Measurements from ENCODE around the gene KIAA1671.

KIAA1671 gene

GRCh38 chr22:25068707-25069106 is 116.2 kb downstream of the KIAA1671 start:
- no peak for DNase-seq (ENCODE audit: low read depth in 2 of 2)

DNA sequence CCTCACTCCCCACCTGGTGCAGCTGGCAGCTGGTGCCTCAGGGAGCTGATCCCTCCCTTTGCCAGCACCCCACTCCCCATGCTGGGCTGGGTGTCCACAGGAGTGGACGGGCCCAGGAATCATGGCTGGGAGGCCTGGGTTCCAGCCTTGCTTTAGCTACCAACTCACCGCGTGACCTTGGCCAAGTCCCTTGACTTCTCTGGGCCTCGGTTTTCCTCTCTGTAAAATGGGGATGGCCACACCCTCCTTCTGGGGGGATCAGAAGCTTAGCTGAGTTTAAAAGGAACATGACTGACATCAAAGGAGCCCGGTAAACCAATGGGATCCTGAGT is 116.9 kb downstream of the KIAA1671 start:
- DNase-seq (ENCODE audit: low read depth in 2 of 2): no peak

GRCh38 chr22:25069758-25070481 is 117.4 kb downstream of the KIAA1671 start:
- no peak for DNase-seq (ENCODE audit: low read depth in 2 of 2)

GRCh38 chr22:25070956-25071355 is 118.4 kb downstream of the KIAA1671 start:
- DNase-seq (ENCODE audit: low read depth in 2 of 2): no peak

DNA sequence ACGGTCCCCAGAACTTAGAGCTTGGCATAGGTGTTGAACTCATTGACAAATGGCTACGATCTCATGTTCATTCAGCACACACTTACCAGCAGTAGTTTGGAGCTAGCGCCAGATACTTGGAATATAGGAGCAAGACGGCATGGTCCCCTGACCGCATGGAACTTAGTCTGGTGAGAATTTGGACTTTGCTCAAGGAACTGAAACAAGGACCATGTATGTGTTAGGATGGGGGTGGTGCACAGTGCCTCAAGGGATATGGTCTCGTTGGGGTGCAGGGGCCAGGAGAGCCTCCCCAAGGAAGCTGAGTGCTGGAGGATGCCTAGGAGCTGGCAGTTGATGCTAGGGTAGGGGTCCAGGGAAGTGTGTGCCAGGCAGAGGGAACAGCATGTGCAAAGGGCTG is 119.2 kb downstream of the KIAA1671 start:
- no peak for DNase-seq (ENCODE audit: low read depth in 2 of 2)

- DNase-seq (ENCODE audit: low read depth in 2 of 2): no peak
Measured at GRCh38 chr22:25072406-25072805, 119.9 kb downstream of the KIAA1671 start.

DNA sequence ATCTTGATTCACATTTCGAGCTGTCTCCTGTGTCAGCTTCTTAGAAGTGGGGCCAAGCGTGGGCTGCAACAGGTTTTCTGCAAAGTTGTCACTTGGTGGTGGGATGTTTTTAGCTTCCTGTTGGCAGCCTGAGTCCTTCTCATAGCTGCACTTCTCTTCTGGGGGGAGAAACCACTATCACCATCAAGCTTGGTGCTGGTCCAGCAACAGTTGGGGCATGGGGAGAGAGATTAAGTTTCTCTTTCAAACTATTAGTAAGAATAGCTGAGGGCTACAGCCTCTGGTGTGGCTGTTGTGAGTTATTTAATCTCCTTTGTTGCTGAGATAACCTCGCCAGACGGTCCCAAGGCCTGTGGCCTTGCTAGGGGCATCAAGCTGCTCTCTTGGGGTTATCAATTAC is 123.8 kb downstream of the KIAA1671 start:
- peak; percentile 37 to 39 for DNase-seq (ENCODE audit: low read depth in 2 of 2)

DNA sequence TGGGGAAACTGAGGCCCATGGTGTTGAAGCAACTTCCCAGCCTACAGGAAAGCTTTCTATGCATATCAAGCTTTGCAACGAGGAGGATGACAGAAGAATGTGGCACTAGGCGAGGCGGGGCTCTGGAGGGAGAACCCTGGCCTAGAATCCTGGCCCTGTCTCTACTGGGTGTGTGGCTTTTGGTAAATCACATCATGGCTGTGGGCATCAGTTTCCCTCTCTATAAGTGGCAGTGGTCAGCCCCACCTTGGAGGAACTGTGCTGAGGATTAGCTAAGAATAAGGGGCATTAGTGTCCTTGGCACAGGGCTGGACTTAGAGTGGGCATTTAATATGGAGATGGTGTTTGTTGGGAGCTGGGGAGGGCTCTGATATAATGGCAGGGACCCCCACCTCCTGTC is 124.5 kb downstream of the KIAA1671 start:
- no peak for DNase-seq (ENCODE audit: low read depth in 2 of 2)

GRCh38 chr22:25077964-25078363 is 125.4 kb downstream of the KIAA1671 start:
- DNase-seq (ENCODE audit: low read depth in 2 of 2): no peak

GRCh38 chr22:25078591-25078990 is 126.1 kb downstream of the KIAA1671 start:
- no peak for DNase-seq (ENCODE audit: low read depth in 2 of 2)

DNA sequence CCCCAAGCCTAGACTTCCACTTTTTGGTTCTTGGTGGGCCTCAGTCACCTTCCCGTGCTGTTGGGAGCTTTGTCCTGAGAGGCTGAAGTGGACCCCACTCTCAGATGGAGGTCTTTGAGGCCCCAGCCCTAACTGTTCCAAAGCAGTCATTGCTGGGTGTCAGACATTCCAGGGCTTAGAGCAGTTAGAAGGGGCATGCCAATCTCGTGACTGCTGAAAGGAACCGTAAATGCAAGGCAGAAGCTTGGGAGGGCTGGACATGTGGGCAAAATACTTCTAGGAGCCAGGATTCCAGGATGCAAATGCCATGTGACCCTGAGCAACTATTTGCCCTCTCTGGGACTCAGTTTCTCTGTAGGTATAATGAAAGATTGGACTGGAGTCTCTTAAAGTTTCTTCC is 128.3 kb downstream of the KIAA1671 start:
- no peak for DNase-seq (ENCODE audit: low read depth in 2 of 2)

DNA sequence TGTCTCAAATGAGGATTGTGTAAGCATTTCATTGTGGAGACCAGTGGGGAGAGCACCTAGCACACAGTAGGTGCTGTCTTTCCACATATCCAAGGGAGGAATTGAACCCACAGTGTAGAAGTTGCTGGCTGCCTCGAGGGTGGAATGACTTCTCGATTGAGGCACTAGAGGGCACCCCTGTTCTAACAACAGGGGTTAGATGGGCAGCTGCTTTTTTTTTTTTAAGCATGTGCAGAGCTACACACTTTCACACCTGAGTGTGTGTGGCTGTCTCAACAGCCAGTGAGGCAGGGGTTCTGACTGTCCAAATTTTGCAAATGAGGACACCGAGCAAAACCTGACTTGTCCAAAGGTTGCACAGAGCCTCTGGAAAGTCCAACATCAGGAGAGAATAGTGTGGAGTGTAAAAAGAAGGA is 128.9 kb downstream of the KIAA1671 start:
- no peak for DNase-seq (ENCODE audit: low read depth in 2 of 2)

- no peak for DNase-seq (ENCODE audit: low read depth in 2 of 2)
Measured at GRCh38 chr22:25082096-25082495, 129.6 kb downstream of the KIAA1671 start.

- DNase-seq (ENCODE audit: low read depth in 2 of 2): no peak
Measured at GRCh38 chr22:25083056-25083806, 130.7 kb downstream of the KIAA1671 start.

DNA sequence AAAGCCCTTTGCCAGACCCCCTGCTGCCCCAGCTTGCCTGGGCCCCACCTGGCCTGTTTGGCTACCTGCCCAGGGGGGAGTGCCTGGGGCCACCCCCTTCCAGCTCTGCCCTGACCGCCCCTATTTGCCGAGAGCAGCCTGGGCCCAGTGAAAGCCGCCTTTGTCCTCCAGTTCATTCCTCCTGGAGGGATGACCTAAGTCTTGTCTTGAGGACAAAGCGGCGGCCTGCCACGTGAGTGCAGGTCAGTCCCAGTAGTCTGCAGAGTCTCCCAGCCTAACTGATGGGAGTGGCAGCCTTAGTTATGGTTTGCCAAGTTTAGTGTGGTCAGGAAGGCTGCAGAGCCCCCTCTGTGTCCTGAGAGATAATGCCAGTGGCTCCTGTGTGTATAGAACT is 131.3 kb downstream of the KIAA1671 start:
- no peak for DNase-seq (ENCODE audit: low read depth in 2 of 2)

DNA sequence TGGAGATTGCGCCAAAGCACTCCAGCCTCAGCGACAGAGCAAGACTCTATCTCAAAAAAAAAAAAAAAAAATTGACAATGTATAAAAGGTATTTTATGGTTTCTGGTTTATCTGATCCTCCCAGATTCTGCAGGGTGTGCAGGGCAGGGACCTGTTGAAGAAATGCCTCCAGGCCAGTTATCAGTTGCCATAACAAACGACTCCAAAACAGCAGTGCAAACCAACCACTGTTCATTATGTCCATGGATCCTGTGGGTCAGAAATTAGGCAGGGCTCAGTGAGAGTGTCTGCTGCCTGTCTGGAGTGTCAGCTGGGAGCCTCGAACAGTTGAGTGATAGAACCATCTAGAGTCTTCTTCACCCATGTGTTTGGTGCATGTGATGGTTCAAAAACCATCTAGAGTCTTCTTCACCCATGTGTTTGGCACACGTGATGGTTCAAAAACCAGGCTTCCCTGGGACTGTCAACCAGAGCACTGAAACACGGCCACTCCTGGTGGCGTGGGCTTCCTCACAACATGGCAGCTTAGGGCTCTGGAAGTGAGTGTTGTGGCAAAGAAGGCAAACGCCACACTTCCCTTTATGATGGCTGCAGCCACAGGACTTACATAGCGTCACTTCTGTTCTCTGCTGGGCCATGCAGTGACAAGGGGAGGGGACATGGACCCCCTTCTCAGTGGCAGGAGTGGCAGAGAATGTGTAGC is 132.0 kb downstream of the KIAA1671 start:
- DNase-seq (ENCODE audit: low read depth in 2 of 2): no peak

- DNase-seq (ENCODE audit: low read depth in 2 of 2): no peak
Measured at GRCh38 chr22:25085156-25085555, 132.6 kb downstream of the KIAA1671 start.

DNA sequence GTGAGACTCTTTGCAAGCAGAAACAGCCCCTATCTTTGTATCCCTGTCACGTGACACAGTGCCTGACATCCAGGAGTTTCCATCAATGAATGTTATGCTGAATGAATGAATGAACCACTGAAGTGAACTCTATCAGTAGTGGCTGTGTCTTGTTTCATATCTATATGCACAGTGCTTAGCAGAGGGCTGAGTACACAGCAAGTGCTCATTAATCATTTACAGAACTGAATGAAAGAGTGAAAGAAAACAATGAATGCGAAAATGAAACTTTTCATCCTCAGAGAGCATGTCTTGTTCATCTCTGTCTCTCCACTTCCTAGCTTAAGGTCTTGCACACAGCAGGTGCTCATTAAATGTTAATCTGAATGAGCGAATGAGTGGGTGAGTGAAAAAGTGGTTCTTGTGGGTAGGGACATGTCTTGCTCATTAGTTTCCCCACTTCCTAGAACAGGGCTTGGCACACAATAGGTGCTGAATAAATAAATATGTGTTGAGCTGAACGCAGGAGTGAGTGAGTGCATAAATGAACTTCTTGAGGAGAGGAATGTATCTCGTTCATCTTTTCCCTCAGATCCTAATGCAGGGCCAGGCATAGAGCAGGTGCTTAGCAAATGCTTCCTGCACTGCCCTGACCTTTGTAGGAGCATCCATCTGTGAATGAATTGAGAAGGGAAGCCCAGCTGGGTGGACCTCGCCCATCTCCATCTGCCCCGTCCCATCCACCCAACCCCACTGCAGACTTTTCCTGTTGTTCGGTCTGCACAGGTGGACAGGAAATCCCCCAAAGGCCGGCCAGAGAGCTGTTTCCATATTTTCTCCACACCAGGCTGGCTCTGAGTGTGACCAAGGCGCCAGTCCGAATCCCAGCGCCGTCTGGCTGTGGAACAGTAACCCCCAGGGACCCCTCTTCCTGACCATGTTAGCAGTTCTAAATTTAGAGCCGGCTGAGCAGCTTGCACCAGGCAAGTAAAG is 133.7 kb downstream of the KIAA1671 start:
- DNase-seq (ENCODE audit: low read depth in 2 of 2): no peak

DNA sequence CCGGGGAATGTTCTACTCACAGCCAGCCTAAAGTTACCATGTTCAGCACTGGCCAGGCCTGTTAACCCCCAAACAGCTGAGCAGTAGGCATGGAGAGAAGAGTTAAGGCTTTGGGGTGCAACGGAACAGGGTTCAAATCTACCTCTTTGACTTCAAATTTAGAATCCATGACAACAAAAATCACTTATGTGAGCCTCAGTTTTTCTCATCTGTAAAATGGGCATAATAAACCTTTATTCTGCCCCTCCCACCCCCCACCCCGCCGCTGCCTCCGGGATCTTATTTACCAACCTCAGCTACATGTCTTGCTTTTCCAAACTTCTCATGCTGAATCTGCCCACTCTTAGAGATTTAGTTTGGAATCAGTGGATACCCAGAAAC is 134.4 kb downstream of the KIAA1671 start:
- no peak for DNase-seq (ENCODE audit: low read depth in 2 of 2)

DNA sequence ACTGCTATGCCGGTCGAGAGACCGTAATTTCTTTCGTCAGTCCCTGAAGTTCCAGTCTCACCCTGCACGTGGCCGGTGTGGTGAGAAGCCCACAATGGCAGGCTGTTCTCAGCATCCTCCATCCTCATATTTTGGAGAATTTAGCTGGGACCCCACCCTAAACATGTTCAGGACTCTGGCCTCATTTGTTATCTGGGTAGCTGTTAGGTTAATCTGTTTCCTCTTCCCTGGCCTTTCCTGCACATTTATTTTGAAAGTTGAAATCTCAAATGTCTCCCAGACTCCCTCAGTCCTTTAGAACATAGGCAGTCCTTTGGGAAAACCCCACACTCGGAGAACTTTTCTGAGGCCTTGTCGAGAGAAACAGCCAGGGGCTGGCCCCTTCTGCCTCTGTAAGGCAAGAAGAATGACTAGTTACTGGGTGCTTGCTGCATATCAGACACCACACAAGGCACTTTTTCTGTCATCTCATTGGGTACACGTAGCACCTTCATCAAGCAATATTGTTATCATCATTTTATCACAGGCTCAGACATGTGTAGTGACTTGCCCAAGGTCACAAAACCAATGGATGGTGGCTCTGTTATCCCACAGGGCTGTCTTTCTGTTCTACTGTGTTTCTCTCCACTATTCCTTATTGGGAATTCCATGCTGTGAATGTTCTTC is 137.8 kb downstream of the KIAA1671 start:
- DNase-seq (ENCODE audit: low read depth in 2 of 2): no peak

- no peak for DNase-seq (ENCODE audit: low read depth in 2 of 2)
Measured at GRCh38 chr22:25091458-25091857, 138.9 kb downstream of the KIAA1671 start.
